Stimulated activated CD8-positive, alpha-beta memory T cell treated with anti-CD3 and anti-CD28 coated beads, Interleukin-12 subunit alpha, Interleukin-12 subunit beta, amount 100 ng/mL, for 1 hour (primary cell): ENCODE data around the gene PRRT2.

Experiments used
- DNase-seq: peaks from one replicate; pipeline ENCODE4 v3.0.0-alpha.2; 2020; ENCODE audit warnings: low read depth

The PRRT2 gene

DNA sequence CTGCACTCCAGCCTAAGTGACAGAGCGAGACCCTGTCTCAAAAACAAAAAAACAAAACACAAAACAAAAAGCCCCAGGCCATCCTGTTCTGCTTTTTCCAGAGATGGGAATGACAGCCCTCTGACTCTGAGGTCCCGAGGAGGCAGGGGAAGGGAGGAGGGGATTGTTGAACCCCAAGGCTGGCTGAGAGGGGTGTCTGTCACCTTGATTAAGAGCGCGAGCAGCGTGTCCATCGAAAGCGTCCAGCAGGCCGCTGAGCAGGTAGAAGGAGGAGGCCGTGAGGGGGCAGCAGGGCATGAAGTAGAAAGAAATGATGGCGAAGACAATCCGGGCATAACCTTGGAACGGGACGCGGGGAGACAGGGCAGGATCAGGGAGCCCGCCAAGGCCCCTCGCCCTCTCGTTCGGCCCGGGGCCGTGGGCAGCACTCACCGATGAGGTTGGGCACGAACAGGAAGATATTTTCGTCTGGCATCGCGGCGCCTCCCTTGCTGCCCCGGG, 50.4 kb downstream of the PRRT2 start:
- no peak for DNase-seq

GRCh38 chr16:29862884-29863668, 51.1 kb downstream of the PRRT2 start, which contains the start of gene CDIPT:
Gene CDIPT, minus strand, starts transcription at chr16:29863226. Its CDS starts 369 bp downstream, at chr16:29862857.
- DNase-seq: peak; percentile 85

DNA sequence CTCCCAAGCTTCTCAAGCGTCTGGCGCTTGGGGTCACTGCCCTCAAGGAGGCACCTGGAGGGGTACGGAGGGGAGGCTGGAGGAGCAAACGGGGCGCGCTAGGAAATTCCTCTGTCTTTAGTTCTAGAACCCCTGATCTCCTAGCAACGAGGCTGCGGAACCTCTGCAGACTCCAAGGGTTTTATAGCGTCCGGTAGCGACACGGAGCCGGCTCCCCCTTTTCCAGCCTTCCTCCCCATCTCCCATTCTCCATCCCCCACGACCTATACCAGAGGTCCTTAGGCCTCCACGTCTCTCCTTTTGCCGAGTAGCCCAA, 51.6 kb downstream of the PRRT2 start:
- DNase-seq: no peak

GRCh38 chr16:29864205-29864604, 52.2 kb downstream of the PRRT2 start:
- DNase-seq: no peak
